ENCODE results near the gene DDO.

DNA sequence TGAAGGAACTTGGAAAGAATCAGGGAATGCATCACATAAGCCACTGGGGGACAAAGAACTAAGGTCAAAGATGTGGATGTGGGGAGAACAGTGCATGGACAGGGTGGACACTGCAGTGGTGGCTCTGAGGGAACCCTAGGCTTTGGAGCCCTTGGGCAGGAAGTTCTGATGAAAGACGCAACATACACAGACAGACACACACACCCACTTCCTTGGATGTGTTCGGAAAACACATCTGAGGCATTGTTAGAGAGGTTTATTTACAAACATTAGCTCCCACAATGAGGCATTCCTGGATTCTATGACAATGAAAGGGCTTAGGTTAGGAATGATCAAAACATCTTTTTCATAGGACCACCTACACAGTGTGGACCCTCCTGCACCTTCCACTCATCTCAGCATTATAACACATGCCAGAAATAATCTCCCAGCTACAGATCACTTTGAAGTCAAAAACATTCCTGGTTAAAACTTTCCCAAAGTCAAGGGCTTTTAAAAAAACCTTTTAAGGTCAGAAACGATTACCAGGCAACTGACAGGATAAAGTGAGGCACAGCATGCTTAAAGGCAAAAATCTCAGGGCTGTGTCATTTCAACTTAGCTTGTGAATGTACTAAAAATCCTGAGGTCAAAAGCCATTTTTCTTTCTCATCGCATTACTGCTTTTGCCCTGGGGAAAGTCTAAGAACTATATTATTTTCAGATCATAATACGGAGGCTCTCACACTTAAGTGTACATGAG lies 50.8 kb downstream of the DDO start:
- TF ChIP-seq, protein P1, sequence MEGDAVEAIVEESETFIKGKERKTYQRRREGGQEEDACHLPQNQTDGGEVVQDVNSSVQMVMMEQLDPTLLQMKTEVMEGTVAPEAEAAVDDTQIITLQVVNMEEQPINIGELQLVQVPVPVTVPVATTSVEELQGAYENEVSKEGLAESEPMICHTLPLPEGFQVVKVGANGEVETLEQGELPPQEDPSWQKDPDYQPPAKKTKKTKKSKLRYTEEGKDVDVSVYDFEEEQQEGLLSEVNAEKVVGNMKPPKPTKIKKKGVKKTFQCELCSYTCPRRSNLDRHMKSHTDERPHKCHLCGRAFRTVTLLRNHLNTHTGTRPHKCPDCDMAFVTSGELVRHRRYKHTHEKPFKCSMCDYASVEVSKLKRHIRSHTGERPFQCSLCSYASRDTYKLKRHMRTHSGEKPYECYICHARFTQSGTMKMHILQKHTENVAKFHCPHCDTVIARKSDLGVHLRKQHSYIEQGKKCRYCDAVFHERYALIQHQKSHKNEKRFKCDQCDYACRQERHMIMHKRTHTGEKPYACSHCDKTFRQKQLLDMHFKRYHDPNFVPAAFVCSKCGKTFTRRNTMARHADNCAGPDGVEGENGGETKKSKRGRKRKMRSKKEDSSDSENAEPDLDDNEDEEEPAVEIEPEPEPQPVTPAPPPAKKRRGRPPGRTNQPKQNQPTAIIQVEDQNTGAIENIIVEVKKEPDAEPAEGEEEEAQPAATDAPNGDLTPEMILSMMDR (IDR thresholded peaks at IDR 0.05): no peak
- TF ChIP-seq POLR2AphosphoS5 (IDR thresholded peaks at IDR 0.05) (peak in 1 of 2 donors; percentile 55), POLR2A (IDR thresholded peaks at IDR 0.05) (no peak), EP300 (IDR thresholded peaks at IDR 0.05) (no peak)

All from upper lobe of left lung (tissue), 4 donors.